Measurements from ENCODE around the gene RSAD1.

DNA sequence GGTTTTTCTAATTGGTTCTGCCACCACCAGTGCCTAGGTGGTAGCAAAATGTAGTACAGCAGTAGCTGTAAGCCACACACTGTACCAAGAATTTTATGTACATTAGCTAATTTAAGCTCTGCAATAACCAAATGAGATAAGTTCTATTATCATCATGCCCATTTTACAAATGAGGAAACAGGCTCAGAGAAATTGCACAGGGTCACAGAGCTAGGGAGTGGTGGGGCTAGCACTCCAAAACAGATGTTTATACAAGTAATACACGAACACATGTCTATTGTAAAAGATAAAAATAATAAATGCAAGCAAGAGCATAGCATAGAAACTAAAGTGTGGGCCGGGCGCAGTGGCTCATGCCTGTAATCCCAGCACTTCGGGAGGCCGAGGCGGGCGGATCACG, 13.6 kb downstream of the RSAD1 start:
- TF ChIP-seq, protein P1, sequence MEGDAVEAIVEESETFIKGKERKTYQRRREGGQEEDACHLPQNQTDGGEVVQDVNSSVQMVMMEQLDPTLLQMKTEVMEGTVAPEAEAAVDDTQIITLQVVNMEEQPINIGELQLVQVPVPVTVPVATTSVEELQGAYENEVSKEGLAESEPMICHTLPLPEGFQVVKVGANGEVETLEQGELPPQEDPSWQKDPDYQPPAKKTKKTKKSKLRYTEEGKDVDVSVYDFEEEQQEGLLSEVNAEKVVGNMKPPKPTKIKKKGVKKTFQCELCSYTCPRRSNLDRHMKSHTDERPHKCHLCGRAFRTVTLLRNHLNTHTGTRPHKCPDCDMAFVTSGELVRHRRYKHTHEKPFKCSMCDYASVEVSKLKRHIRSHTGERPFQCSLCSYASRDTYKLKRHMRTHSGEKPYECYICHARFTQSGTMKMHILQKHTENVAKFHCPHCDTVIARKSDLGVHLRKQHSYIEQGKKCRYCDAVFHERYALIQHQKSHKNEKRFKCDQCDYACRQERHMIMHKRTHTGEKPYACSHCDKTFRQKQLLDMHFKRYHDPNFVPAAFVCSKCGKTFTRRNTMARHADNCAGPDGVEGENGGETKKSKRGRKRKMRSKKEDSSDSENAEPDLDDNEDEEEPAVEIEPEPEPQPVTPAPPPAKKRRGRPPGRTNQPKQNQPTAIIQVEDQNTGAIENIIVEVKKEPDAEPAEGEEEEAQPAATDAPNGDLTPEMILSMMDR (IDR thresholded peaks at IDR 0.05) = no peak
- TF ChIP-seq POLR2A (IDR thresholded peaks at IDR 0.05) = no peak

All from thyroid gland (tissue), 4 donors.